Transverse colon (tissue), 4 donors: ENCODE data around the gene CACNA2D2. TPM values are rescaled to one million over a fixed set of nuclear protein-coding genes. Genes with fewer than 3 reads are reported as not detected.

Experiments used
- DNase-seq: peaks from one replicate; pipeline ENCODE4 v3.0.0-alpha.2; 2019
- H3K27ac ChIP-seq, 4 donors: fragments of 200-600 bp; sonication (generic); 2 replicates each; pipeline ENCODE4 v1.5.1; 2016 to 2018; ENCODE audit warnings: inconsistent platforms in 4 of 4
- H3K27me3 ChIP-seq: fragments of 200-600 bp; sonication (generic); 2 replicates; pipeline ENCODE4 v1.5.1; 2017; ENCODE audit warnings: inconsistent platforms
- H3K36me3 ChIP-seq, 4 donors: fragments of 200-600 bp; sonication (generic); 2 replicates each; pipeline ENCODE4 v1.5.1; 2017 to 2019; ENCODE audit warnings: inconsistent platforms in 4 of 4
- H3K4me1 ChIP-seq, 4 donors: fragments of 200-600 bp; sonication (generic); 2 replicates each; pipeline ENCODE4 v1.5.1; 2017 to 2020; ENCODE audit warnings: inconsistent platforms in 4 of 4
- H3K4me3 ChIP-seq, 4 donors: fragments of 200-600 bp; sonication (generic); 1 replicate in 1 of 4; 2 replicates in 3 of 4; pipeline versions ENCODE4 v1.5.1 to v1.6.1; 2017 to 2019; ENCODE audit warnings: inconsistent platforms in 4 of 4
- H3K9me3 ChIP-seq, 2 donors: fragments of 200-600 bp; sonication (generic); 2 replicates each; pipeline ENCODE4 v1.5.1; 2017 to 2019; ENCODE audit warnings: inconsistent platforms in 2 of 2
- EP300 ChIP-seq: sonication (generic); formaldehyde crosslinking; IDR thresholded peaks from one replicate; pipeline ENCODE4 v1.6.1; 2017; ENCODE audit warnings: antibody characterized with exemption, low read depth
- POLR2A ChIP-seq: fragments of 450-650 bp; IDR thresholded peaks from one replicate; pipeline ENCODE4 v1.6.1; 2016; ENCODE audit warnings: antibody characterized with exemption, mild to moderate bottlenecking, moderate library complexity
- POLR2AphosphoS5 ChIP-seq, 3 donors: sonication (generic); formaldehyde crosslinking; IDR thresholded peaks; one replicate each; pipeline ENCODE4 v1.6.1; 2016; ENCODE audit warnings: antibody characterized with exemption in 3 of 3
- WGBS, 2 donors: methylation state at CpG; one replicate each; pipeline ENCODE4 v1.1.5; 2018; ENCODE audit warnings: low coverage in 1 of 2; 5-methylcytosine and 5-hydroxymethylcytosine counted together
- in situ Hi-C, 4 donors: fragments of 200-750 bp; cut with MboI; loops; one replicate each; pipeline versions ENCODE4 v1.15.0 to v1.15.1; 2017; ENCODE audit warnings: low sequenced_read_pairs in 3 of 4, low pct_ligation_motif_present in 1 of 4, low pct_unique_long_range_greater_than_20kb in 1 of 4
- intact Hi-C: fragments of 100-400 bp; cut with DNase I; formaldehyde crosslinking; loops from one replicate; pipeline ENCODE4 v1.15.1; 2023; ENCODE audit warnings: low total_unique reads
- total RNA-seq, 4 donors: library from RNA; depleted of rRNA; stranded (reverse); fragments of >200 nt; gene quantifications; one replicate each; pipeline ENCODE4 v1.1.0, GENCODE V29; 2016
- TF ChIP-seq, protein P1 (sequence below), 5 experiments: fragments of 200-600 bp in 3 of 5; fragments of 450-650 bp in 2 of 5; sonication (generic) in 3 of 5; IDR thresholded peaks; 1 replicate in 2 of 5; 2 replicates in 3 of 5; pipeline ENCODE4 v1.5.1; 2016 to 2017; ENCODE audit warnings: antibody characterized with exemption in 5 of 5, inconsistent platforms in 3 of 5, mild to moderate bottlenecking in 2 of 5, moderate library complexity in 1 of 5

Gene CACNA2D2
- total RNA-seq, 4 donors from 2014 or later = 0.48 to 2.2 (median 0.87) TPM

DNA sequence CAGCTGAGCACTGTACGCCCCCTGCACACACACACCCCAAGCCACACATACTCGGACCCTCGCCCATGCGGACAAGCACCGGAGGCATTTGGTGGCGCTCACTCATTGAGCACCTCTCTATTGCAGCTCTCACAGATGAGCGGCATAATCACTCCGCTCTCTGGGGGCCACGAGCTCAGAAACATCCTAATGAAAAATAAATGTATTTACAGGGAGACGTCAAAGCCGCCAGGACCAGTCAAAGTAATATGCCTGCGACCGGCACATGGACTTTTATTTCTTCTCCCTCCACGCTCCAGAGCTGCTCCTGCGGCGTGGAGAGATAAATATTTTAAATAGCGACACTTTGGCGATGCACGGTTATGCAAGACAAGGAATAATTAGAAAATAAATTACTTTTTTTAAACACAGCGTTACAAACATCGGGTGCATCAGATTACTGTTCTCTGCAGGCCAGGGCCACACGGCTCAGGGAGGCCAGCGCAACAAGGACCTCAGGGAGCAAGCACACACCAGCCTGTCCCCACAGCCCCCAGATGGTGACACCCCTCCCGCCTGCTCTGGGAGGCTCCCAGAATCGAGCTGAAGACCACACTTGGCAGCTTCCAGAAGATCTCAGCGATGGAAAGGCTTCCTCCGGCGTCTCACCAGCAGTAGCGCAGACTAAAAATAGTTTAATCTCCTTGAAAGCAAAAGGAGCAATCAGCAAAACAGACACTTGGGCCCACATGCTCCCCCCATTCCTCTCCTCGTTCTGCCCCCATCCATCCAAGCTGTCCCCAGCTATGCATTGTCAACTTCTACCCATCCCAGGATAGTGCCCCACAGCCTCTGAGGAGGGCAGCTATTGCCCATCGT lies 48.0 kb downstream of the CACNA2D2 start:
- Histone ChIP-seq H3K27me3 (no peaks in the 10 kb centered on the region), H3K27ac (no peak overlapping the region), H3K9me3 (no peaks in the 10 kb centered on the region), H3K4me3 (no peak overlapping the region), H3K36me3 (no peaks in the 10 kb centered on the region), H3K4me1 (peaks cover 0 to 4% (median 0%) of the 10 kb centered on the region in 4 donors)
- TF ChIP-seq EP300 (no peak), POLR2AphosphoS5 (IDR thresholded peaks at IDR 0.05) (no peak)
- 48 to 74% methylated on average over 9 to 31 of the region's 31 CpGs for WGBS, 2 donors
- intact Hi-C loops = no loop called here
- no peak for DNase-seq
- in situ Hi-C loops = no loop called here

DNA sequence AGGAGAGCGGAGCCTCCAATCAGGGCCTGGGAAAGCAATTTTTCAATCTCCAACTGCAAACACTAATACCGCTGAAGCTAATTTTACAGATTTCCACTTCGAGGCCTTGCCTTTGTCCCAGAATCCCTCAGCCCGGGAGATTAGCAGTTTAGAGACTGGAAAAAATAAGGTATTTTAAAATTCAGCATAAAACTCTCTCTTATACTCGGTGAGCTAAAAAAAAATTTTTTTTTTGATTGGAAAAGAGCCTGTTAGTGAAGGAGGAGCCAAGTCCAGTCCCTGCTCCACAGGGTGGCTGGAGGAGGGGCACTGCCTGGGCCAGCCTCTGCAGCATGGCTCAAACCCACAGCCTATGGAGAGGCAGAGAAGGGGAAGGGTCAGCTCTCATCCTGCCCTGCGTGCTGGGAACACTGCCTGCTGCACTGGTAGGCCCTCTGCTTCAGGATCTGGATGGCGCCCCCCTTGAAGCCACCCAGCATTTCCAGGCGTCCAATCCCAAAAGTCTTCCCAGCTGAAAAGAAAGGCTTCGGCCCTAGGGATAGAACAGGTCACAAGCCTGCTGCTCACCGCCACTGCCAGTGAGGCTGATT lies 48.9 kb downstream of the CACNA2D2 start:
- in situ Hi-C loops = no loop called here
- intact Hi-C loops = no loop called here
- H3K9me3 ChIP-seq = no peaks in the 10 kb centered on the region
- no peaks in the 10 kb centered on the region for H3K27me3 ChIP-seq
- WGBS, 2 donors = 76 to 80% methylated on average over 6 to 10 of the region's 10 CpGs
- no peak overlapping the region for H3K27ac ChIP-seq
- H3K4me1 ChIP-seq = peaks cover 0 to 10% (median 2%) of the 10 kb centered on the region in 4 donors
- DNase-seq = no peak
- TF ChIP-seq POLR2AphosphoS5 (IDR thresholded peaks at IDR 0.05) (no peak), POLR2A (no peak), EP300 (no peak)
- TF ChIP-seq, protein P1, sequence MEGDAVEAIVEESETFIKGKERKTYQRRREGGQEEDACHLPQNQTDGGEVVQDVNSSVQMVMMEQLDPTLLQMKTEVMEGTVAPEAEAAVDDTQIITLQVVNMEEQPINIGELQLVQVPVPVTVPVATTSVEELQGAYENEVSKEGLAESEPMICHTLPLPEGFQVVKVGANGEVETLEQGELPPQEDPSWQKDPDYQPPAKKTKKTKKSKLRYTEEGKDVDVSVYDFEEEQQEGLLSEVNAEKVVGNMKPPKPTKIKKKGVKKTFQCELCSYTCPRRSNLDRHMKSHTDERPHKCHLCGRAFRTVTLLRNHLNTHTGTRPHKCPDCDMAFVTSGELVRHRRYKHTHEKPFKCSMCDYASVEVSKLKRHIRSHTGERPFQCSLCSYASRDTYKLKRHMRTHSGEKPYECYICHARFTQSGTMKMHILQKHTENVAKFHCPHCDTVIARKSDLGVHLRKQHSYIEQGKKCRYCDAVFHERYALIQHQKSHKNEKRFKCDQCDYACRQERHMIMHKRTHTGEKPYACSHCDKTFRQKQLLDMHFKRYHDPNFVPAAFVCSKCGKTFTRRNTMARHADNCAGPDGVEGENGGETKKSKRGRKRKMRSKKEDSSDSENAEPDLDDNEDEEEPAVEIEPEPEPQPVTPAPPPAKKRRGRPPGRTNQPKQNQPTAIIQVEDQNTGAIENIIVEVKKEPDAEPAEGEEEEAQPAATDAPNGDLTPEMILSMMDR (IDR thresholded peaks at IDR 0.05) = no peak
- no peaks in the 10 kb centered on the region for H3K36me3 ChIP-seq
- H3K4me3 ChIP-seq = no peak overlapping the region

DNA sequence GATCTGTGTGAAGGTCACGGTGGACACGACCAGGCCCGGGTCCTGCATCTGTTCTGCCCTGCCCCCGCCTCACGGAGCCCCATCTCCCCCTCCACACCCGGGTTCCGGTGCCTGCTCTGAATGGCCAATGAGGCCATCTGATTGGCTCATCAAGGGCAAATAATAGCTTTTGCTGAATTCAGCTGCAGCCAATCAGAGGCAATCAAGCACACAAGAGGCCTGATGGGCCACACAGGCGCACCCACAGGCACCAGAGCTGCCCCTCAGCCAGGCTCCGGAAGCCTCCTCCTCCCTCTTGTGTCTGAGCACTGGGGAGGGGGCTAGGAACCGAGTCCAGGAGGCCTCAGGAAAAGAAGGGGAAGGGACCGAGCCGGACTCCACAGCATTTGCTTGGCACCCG lies 49.5 kb downstream of the CACNA2D2 start:
- H3K36me3 ChIP-seq = no peaks in the 10 kb centered on the region
- H3K4me3 ChIP-seq = no peak overlapping the region
- WGBS, 2 donors = 88% methylated on average over 13 of the region's 13 CpGs; no CpG with 5 or more reads in 1 of the 2 donors
- no peaks in the 10 kb centered on the region for H3K27me3 ChIP-seq
- in situ Hi-C loops = no loop called here
- TF ChIP-seq POLR2AphosphoS5 (IDR thresholded peaks at IDR 0.05) (no peak), EP300 (no peak), POLR2A (no peak)
- TF ChIP-seq, protein P1 (IDR thresholded peaks at IDR 0.05) = no peak
- peaks cover 0 to 10% (median 2%) of the 10 kb centered on the region in 4 donors for H3K4me1 ChIP-seq
- DNase-seq = no peak
- H3K9me3 ChIP-seq = no peaks in the 10 kb centered on the region
- H3K27ac ChIP-seq = no peak overlapping the region
- intact Hi-C loops = no loop called here

DNA sequence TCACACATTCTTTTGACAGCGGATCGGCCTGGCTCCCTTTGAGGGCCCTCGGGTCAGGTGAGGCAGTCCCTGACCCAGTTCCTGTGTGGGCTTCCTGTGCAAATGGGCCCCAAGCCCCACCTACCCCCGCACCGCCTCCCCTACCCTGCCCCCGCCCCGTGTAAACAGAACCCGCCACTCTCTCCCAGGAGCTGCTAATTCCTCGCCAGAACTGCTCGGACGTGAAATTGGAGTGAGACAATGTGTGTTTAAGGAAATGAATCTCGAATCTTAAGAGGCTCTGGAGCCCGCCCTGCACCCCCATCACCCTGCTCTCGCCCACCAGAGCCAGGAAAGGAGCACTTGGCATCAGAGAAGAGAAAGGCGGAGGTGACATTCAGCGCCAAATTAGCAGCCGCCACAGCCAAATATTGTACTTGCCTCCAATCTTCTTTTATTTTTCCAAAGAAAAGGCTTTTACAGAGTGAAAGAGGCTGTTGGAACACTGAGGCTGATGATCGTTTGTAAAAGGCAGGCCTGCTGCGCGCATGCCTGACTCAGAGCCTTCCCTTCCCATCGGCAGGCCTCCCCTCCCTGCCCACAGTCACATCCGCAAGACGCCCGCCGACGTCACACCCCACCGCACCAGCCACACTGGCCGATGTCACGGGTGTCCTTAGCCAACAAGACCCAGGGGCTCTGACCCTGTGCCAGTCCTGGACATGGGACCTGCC lies 53.1 kb downstream of the CACNA2D2 start:
- H3K4me3 ChIP-seq = peak overlapping the region in 1 of 4 donors; percentile 31
- intact Hi-C loops = no loop called here
- DNase-seq = peak; percentile 66
- no peaks in the 10 kb centered on the region for H3K9me3 ChIP-seq
- no peaks in the 10 kb centered on the region for H3K36me3 ChIP-seq
- in situ Hi-C loops = no loop called here
- no peak for TF ChIP-seq POLR2A
- TF ChIP-seq, protein P1 (IDR thresholded peaks at IDR 0.05) = no peak
- no peak for TF ChIP-seq EP300
- TF ChIP-seq POLR2AphosphoS5 (IDR thresholded peaks at IDR 0.05) = no peak
- H3K27ac ChIP-seq = peak overlapping the region; percentile 63 to 67 (median 65)
- H3K4me1 ChIP-seq = peaks cover 0 to 10% (median 2%) of the 10 kb centered on the region in 4 donors
- no peaks in the 10 kb centered on the region for H3K27me3 ChIP-seq
- 33 to 45% methylated on average over 5 to 28 of the region's 29 CpGs for WGBS, 2 donors
